K562 (cell line): ENCODE measurements around the gene TMEM95. TPM values are rescaled to one million over a fixed set of nuclear protein-coding genes. Genes with fewer than 3 reads are reported as not detected.

Experiments
- BRD4 ChIP-seq: fragments of 200-600 bp; sonication (generic); IDR thresholded peaks from 2 replicates; pipeline ENCODE4 v1.6.1; 2017; ENCODE audit warnings: inconsistent platforms
- CREB1 ChIP-seq, 2 experiments: sonication (generic) in 1 of 2; formaldehyde crosslinking in 1 of 2; IDR thresholded peaks; 2 replicates each; pipeline versions ENCODE4 v1.6.1 to v1.8.0; 2012 to 2022; ENCODE audit warnings: inconsistent platforms in 1 of 2, mild to moderate bottlenecking in 1 of 2, missing genetic modification reagents in 1 of 2, moderate library complexity in 1 of 2
- HIVEP1 ChIP-seq: fragments of 250-450 bp; sonication (Bioruptor Pico); IDR thresholded peaks from 2 replicates; pipeline ENCODE4 v1.4.0; 2020; ENCODE audit warnings: mild to moderate bottlenecking
- JUND ChIP-seq, 2 experiments: IDR thresholded peaks; 2 replicates in 1 of 2; 3 replicates in 1 of 2; pipeline ENCODE4 v1.6.1; 2011; ENCODE audit warnings: borderline replicate concordance in 2 of 2, low read depth in 2 of 2, low read length in 2 of 2, improper control_type of control experiment in 1 of 2, missing biosample characterization in 1 of 2, missing genetic modification characterization in 1 of 2, missing genetic modification reagents in 1 of 2
- MAFF ChIP-seq: IDR thresholded peaks from 2 replicates; pipeline ENCODE4 v1.6.1; 2012; ENCODE audit warnings: low read length, improper control_type of control experiment
- NEUROD1 ChIP-seq: fragments of 150-350 bp; IDR thresholded peaks from 2 replicates; pipeline ENCODE4 v1.6.1; 2014; ENCODE audit warnings: borderline replicate concordance, low read length, low read depth; ENCODE audit not compliant: partially characterized antibody
- PHF8 ChIP-seq: fragments of 200-600 bp; sonication (generic); IDR thresholded peaks from 2 replicates; pipeline ENCODE4 v1.6.1; 2012; ENCODE audit warnings: mixed run types, mild to moderate bottlenecking, inconsistent platforms, low read length, moderate library complexity, borderline replicate concordance
- SLC30A9 ChIP-seq: fragments of 250-450 bp; sonication (Bioruptor Pico); IDR thresholded peaks from 2 replicates; pipeline ENCODE4 v1.8.0; 2022; ENCODE audit warnings: mild to moderate bottlenecking, moderate library complexity
- ZBTB7A ChIP-seq: IDR thresholded peaks from 2 replicates; pipeline ENCODE4 v1.6.1; 2011; ENCODE audit warnings: low read depth, mild to moderate bottlenecking, low read length, moderate library complexity, borderline replicate concordance; ENCODE audit not compliant: control insufficient read depth
- ZNF444 ChIP-seq: fragments of 250-450 bp; sonication (Bioruptor Pico); IDR thresholded peaks from 2 replicates; pipeline ENCODE4 v1.4.0; 2020; ENCODE audit warnings: mild to moderate bottlenecking, moderate library complexity
- ZNF696 ChIP-seq: fragments of 250-450 bp; sonication (Bioruptor Pico); conservative IDR thresholded peaks from 2 replicates; pipeline ENCODE4 v1.4.0; 2020; ENCODE audit warnings: mild to moderate bottlenecking, moderate library complexity
- polyA plus RNA-seq, 8 experiments: library from polyadenylated mRNA; depleted of rRNA in 4 of 8; stranded (reverse) in 5 of 8; unstranded in 3 of 8; fragments of >200 nt; fragmentation: Nextera tagmentation in 2 of 8; fragmentation: Illumina TruSeq in 1 of 8; extraction: Ambion mirVana in 2 of 8; extraction: Trizol in 1 of 8; gene quantifications; 2 replicates each; pipeline versions ENCODE4 v1.2.1 to v1.2.3, GENCODE V29; 2011 to 2014; ENCODE audit warnings: inconsistent platforms in 1 of 8, missing spikeins in 1 of 8
- total RNA-seq, 7 experiments: library from RNA; depleted of rRNA in 6 of 7; stranded (reverse); fragments of >200 nt in 6 of 7; fragmentation: Illumina TruSeq in 2 of 7; extraction: Trizol in 2 of 7; gene quantifications; 2 replicates each; pipeline versions ENCODE4 v1.2.1 to v1.2.3, GENCODE V29; 2011 to 2021; ENCODE audit warnings: low replicate concordance in 1 of 7
- TF ChIP-seq, protein P1 (sequence below): fragments of 150-350 bp; conservative IDR thresholded peaks from 2 replicates; pipeline ENCODE4 v1.6.1; 2014; ENCODE audit warnings: low read length
- TF ChIP-seq, protein P2 (sequence below), 3 experiments: IDR thresholded peaks in 2 of 3; conservative IDR thresholded peaks in 1 of 3; 2 replicates each; pipeline ENCODE4 v1.5.1; 2011 to 2012; ENCODE audit warnings: low read length in 3 of 3, mild to moderate bottlenecking in 3 of 3, control low read depth in 2 of 3, improper control_type of control experiment in 1 of 3, inconsistent platforms in 1 of 3, low read depth in 1 of 3, mixed read lengths in 1 of 3, moderate library complexity in 1 of 3; ENCODE audit not compliant: insufficient read depth in 2 of 3
- TF ChIP-seq, protein P3 (sequence below): sonication (generic); formaldehyde crosslinking; IDR thresholded peaks from 2 replicates; pipeline ENCODE4 v1.8.0; 2022; ENCODE audit warnings: mild to moderate bottlenecking, missing genetic modification reagents
- TF ChIP-seq, protein P4 (sequence below): fragments of 200-800 bp; sonication (Bioruptor generic); IDR thresholded peaks from 2 replicates; pipeline ENCODE4 v1.6.1; 2017; ENCODE audit warnings: missing genetic modification characterization, missing compliant biosample characterization
- TF ChIP-seq, protein P5 (sequence below): sonication (generic); formaldehyde crosslinking; IDR thresholded peaks from 2 replicates; pipeline ENCODE4 v1.5.0; 2020; ENCODE audit warnings: missing genetic modification reagents

TMEM95 gene
- total and polyA plus RNA-seq, 9 of the 15 experiments (the other 6 are each of a cell fraction or from before 2014, with no cell fraction given) = not detected

DNA sequence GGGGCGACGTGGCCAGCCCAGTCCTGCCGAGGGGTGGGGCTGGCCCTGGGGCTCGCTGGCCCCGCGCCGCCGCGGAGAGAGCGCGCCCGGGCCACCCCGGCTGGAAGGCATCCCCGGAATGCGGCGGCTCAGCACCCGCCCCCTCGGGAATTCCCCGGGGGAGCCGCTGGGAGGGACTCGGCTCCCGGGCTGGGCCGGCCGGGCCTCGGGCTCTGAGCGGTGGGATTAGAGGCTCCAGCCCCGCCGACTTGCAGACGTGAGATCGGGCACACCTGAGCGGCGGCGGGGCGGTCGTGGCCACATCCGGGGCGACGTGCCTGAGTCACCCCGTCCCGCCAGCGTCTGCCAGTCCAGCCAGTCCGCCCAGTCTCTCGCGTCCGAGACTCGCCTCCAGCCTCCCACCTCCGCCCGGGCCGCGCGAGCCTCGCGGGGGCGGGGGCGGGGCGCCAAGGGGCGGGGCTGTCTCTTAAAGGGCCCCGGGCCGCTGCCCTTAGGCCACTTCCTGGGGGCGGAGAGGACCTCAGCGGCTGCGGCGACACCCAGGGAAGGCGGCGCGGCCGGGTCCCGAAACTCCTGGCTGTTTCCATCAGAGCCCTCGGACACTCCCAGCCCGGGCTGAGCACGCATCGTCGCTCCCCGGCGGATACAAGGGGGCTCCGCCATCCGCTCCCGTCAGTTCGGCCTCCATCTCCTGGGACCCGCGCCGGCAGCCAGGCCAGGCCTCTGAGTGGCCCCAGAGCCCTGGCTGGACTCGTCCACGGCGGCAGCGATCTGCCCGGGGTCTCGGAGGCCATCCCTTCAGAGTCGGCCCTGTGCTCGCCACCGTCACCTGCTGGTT, 3.1 kb upstream of the TMEM95 start, which contains the start of gene KCTD11 (continued):
- TF ChIP-seq, protein P1, sequence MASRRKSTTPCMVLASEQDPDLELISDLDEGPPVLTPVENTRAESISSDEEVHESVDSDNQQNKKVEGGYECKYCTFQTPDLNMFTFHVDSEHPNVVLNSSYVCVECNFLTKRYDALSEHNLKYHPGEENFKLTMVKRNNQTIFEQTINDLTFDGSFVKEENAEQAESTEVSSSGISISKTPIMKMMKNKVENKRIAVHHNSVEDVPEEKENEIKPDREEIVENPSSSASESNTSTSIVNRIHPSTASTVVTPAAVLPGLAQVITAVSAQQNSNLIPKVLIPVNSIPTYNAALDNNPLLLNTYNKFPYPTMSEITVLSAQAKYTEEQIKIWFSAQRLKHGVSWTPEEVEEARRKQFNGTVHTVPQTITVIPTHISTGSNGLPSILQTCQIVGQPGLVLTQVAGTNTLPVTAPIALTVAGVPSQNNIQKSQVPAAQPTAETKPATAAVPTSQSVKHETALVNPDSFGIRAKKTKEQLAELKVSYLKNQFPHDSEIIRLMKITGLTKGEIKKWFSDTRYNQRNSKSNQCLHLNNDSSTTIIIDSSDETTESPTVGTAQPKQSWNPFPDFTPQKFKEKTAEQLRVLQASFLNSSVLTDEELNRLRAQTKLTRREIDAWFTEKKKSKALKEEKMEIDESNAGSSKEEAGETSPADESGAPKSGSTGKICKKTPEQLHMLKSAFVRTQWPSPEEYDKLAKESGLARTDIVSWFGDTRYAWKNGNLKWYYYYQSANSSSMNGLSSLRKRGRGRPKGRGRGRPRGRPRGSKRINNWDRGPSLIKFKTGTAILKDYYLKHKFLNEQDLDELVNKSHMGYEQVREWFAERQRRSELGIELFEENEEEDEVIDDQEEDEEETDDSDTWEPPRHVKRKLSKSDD = no peak
- TF ChIP-seq ZNF696 (no peak), MAFF (no peak), SLC30A9 (CRISPR knock-in tag) (no peak), BRD4 (0 out of 2 replicates have a peak, but pooled peaks have one; percentile 13), HIVEP1 (peak; percentile 84), PHF8 (peak; percentile 57; the same call in 1 of the 2 replicates), ZNF444 (CRISPR knock-in tag) (no peak), JUND (IDR thresholded peaks at IDR 0.05; ENCODE audit: borderline replicate concordance, low read depth, low read length) (peak; percentile 8; the same call in 1 of the 2 replicates), JUND (tag; IDR thresholded peaks at IDR 0.05; ENCODE audit: borderline replicate concordance, low read depth, low read length) (no peak), CREB1 (IDR thresholded peaks at IDR 0.05) (no peak), CREB1 (CRISPR knock-in tag; IDR thresholded peaks at IDR 0.05) (no peak), NEUROD1 (peak; percentile 38), ZBTB7A (peak; percentile 70)
- TF ChIP-seq, protein P2, sequence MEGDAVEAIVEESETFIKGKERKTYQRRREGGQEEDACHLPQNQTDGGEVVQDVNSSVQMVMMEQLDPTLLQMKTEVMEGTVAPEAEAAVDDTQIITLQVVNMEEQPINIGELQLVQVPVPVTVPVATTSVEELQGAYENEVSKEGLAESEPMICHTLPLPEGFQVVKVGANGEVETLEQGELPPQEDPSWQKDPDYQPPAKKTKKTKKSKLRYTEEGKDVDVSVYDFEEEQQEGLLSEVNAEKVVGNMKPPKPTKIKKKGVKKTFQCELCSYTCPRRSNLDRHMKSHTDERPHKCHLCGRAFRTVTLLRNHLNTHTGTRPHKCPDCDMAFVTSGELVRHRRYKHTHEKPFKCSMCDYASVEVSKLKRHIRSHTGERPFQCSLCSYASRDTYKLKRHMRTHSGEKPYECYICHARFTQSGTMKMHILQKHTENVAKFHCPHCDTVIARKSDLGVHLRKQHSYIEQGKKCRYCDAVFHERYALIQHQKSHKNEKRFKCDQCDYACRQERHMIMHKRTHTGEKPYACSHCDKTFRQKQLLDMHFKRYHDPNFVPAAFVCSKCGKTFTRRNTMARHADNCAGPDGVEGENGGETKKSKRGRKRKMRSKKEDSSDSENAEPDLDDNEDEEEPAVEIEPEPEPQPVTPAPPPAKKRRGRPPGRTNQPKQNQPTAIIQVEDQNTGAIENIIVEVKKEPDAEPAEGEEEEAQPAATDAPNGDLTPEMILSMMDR (IDR thresholded peaks at IDR 0.05 in 2 of 3, conservative IDR thresholded peaks at IDR 0.05 in 1 of 3; ENCODE audit: insufficient read depth in 2 of 3, low read depth in 1 of 3, low read length in 3 of 3) = peak in 2 of 3 experiments; percentile 52 to 54; a peak in 4 of 6 replicates
- TF ChIP-seq, protein P3, sequence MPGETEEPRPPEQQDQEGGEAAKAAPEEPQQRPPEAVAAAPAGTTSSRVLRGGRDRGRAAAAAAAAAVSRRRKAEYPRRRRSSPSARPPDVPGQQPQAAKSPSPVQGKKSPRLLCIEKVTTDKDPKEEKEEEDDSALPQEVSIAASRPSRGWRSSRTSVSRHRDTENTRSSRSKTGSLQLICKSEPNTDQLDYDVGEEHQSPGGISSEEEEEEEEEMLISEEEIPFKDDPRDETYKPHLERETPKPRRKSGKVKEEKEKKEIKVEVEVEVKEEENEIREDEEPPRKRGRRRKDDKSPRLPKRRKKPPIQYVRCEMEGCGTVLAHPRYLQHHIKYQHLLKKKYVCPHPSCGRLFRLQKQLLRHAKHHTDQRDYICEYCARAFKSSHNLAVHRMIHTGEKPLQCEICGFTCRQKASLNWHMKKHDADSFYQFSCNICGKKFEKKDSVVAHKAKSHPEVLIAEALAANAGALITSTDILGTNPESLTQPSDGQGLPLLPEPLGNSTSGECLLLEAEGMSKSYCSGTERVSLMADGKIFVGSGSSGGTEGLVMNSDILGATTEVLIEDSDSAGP (CRISPR knock-in tag) = peak; percentile 92
- TF ChIP-seq, protein P4, sequence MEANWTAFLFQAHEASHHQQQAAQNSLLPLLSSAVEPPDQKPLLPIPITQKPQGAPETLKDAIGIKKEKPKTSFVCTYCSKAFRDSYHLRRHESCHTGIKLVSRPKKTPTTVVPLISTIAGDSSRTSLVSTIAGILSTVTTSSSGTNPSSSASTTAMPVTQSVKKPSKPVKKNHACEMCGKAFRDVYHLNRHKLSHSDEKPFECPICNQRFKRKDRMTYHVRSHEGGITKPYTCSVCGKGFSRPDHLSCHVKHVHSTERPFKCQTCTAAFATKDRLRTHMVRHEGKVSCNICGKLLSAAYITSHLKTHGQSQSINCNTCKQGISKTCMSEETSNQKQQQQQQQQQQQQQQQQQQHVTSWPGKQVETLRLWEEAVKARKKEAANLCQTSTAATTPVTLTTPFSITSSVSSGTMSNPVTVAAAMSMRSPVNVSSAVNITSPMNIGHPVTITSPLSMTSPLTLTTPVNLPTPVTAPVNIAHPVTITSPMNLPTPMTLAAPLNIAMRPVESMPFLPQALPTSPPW = peak; percentile 89
- TF ChIP-seq, protein P5, sequence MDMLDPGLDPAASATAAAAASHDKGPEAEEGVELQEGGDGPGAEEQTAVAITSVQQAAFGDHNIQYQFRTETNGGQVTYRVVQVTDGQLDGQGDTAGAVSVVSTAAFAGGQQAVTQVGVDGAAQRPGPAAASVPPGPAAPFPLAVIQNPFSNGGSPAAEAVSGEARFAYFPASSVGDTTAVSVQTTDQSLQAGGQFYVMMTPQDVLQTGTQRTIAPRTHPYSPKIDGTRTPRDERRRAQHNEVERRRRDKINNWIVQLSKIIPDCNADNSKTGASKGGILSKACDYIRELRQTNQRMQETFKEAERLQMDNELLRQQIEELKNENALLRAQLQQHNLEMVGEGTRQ (CRISPR knock-in tag) = no peak
